OCI-M2 (cell line): Measurements from ENCODE around the gene TMEM132C.

Experiments used
- DNase-seq: peaks from one replicate; lab custom pipeline; 2025; ENCODE audit not compliant: unreplicated experiment; lab: John Stamatoyannopoulos, UW

TMEM132C gene

DNA sequence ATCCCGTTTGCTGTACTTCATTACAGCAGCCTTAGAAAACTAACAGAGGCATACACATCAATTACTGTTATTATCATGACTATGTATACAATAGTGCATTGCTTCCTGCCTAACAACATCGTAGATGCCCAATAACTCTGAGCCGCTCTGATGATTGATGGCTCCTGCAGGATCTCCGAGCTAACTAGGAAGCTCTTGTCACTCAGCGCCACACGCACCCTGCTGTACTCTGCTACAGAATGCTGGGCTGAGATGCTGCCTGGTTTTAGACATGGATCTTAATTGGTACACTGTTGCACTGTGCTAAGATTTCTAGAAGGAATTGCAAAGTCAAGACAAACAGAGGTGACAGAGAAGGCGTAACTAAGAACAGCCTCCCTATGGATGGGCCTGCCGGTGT, 387.5 kb downstream of the TMEM132C start:
- no peak for DNase-seq

GRCh38 chr12:128657378-128657777, 390.4 kb downstream of the TMEM132C start:
- no peak for DNase-seq

DNA sequence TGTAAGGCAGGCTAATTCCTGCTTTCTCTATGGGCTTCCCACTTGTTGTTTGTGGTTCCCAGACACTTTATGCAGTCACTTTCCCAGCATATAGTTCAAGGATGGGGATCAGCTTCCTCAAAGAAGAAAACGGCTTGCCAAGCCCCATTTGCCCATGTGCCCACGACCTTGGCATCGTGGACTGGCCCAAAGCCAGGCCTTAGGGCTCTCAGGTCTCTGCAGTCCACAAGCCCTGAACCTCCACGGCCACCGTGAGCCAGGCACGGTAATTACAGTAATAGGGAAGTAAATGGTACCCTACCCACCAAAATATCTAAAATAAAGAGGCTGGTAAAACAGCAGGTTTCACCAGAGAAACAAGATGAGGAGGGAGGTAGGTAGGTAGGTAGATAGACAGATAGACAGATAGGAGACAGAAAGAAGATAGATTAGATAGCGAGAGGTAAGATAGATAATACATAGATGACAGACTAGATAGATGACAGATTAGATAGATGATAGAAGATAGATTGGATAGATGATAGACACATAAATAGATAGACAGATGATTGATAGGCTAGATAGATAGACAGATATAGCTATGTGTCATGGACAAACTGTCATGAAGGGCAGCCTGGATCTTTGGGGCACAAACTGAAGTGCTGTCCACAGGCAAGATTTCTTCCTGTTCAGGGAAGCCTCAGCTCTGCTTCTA, 393.7 kb downstream of the TMEM132C start:
- DNase-seq: no peak

GRCh38 chr12:128661226-128661569, 394.2 kb downstream of the TMEM132C start:
- no peak for DNase-seq

GRCh38 chr12:128662101-128662500, 395.1 kb downstream of the TMEM132C start:
- no peak for DNase-seq

GRCh38 chr12:128664501-128664900, 397.5 kb downstream of the TMEM132C start:
- DNase-seq: no peak

GRCh38 chr12:128667193-128667592, 400.2 kb downstream of the TMEM132C start:
- DNase-seq: no peak

DNA sequence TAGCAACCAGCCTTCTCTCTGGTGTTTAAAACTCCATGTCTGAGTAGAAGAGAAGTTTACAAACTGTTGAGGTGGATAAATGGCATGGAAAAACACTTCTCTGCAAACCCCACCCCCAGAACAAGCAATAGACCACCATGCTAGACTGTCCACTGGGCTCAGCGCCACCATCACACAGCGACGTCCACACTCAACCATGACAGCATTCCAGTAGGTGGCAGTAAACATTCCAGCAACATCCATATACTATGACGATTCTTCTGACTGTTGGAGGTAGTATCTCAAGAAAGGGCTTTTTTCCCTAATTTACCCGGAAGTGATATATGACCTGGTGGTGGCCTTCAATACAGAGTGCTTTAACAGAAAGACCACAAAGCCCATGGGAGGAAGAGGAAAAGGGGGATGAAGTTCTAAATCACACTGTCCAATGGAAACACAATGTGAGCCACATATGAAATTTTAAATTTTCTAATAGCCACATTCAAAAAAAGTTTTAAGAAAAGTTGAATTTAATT, 404.6 kb downstream of the TMEM132C start:
- DNase-seq: no peak

- no peak for DNase-seq
Measured at GRCh38 chr12:128672428-128672827, 405.5 kb downstream of the TMEM132C start.

DNA sequence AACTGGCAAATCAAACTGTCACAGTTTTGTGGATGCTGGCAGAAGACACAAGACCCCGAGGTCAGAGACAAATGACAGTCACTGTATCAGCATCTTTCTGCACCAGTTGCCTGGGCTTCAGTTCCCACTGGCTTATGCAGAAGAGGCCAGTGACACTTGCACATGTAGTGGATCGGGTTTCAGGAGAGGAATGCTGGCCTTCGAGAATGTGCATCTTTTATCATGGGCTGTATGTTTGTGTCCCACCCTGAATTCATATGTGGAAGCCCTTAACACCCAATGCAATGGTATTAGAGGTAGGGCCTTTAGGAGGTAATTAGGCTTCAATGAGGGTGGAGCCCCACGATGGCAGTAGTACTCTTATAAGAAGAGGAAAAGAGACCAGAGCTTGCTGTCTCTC, 405.9 kb downstream of the TMEM132C start:
- DNase-seq: no peak

DNA sequence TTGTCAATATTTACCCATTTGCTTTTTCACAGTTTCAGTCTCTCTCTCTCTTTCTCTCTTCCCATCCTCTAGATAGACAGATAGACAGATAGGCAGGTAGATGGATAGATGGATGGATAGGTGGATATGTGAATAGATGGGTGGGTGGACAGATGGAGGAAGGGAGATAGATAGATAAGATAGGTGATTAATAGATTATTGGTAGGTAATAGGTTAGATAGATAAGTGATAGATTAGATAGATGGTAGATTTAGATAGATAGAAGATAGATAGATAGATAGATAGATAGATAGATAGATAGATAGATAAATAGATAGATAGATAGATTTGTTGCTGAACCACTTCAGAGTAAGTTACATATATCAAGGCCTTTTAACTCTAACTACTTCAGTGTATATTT, 408.6 kb downstream of the TMEM132C start:
- DNase-seq: no peak

GRCh38 chr12:128680555-128680954, 413.6 kb downstream of the TMEM132C start:
- DNase-seq: no peak

DNA sequence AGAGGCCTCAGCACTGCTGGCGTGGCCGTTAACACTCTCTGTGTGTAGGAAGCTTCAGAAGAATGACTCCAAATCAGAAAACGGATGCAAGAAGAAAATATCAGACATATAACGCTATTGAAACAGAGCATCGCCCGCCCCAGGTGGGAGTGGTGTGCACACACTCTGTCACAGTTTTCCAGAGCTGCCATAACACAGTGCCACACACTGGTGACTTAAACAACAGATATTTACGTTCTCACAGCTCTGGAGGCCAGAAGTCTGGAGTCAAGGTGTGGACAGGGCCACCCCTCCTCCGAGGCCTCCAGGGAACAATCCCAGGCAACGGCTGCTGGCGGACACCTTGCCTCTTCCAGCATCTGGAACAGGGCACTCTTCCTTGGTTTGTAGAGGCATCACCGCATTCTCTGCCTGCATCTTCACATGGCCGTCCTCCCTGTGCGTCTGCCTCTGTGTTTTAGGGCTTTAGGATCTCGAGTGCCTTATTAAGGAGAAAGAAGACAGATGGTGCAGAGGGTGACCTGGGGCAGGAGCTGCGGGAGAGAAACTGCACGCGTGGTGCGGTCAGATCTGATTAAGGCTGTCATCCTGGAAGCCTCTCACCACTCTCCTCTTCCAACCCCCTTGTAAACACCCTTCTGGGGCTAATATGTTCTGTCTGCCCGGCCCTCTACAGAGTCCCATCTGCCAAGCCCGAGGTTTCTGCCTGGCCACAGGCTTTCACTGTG, 415.7 kb downstream of the TMEM132C start:
- no peak for DNase-seq

GRCh38 chr12:128684352-128684751, 417.4 kb downstream of the TMEM132C start:
- DNase-seq: no peak

GRCh38 chr12:128685903-128686475, 419.0 kb downstream of the TMEM132C start:
- no peak for DNase-seq

DNA sequence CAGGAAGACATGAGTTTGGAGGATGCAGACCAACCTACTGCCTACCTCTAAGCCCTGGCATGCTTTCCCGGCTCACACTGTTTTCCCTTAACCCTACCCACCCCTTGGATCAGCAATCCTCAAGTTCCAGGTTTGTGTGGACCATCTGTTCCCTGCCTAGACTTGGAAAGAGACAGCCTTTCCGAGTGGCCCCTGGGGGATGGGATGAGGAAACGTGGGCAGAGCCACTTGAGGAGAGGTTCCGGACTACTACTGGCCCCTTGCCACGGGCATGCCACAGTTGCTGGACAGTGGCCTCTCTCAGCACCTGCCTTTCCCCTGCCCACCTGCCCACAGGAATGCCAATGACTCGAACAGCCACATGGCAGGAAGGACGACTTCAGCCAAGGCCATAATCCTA, 420.9 kb downstream of the TMEM132C start:
- DNase-seq: no peak

DNA sequence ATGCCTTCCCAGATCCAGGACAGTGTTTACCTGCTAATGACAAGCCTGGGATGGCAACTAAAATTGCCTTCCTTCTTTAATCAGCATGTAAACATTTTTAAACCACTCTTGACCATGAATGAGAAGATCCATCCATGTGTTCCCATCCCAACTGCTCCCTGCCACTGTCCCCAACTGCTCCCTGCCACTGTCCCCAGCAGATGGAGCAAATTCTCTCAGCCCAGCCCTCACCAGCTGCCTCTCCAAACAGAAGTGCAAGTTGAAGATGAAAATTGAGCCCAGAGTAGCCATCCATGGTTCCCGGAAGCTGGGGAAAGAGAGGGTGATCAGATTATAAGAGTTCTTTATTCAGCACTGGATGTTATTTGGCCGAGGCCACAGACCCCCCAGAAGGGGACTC, 423.7 kb downstream of the TMEM132C start:
- DNase-seq: no peak

- DNase-seq: no peak
Measured at GRCh38 chr12:128693115-128693514, 426.1 kb downstream of the TMEM132C start.

DNA sequence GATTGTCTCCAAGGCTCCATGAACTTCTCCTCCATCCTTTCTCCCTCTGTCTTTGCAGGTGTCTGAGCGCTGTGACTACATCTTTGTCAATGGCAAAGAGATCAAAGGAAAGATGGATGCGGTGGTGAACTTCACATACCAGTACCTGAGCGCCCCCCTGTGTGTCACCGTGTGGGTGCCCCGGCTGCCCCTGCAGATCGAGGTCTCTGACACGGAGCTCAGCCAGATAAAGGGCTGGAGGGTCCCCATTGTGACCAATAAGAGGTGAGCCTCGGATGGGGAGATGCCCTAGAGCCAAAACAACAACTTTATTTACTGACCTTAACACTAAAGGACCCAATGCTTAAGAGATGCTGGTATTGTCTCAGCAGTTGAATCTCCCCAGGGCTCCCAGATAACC, 426.8 kb downstream of the TMEM132C start:
- DNase-seq: no peak

- no peak for DNase-seq
Measured at GRCh38 chr12:128694445-128694844, 427.5 kb downstream of the TMEM132C start.

DNA sequence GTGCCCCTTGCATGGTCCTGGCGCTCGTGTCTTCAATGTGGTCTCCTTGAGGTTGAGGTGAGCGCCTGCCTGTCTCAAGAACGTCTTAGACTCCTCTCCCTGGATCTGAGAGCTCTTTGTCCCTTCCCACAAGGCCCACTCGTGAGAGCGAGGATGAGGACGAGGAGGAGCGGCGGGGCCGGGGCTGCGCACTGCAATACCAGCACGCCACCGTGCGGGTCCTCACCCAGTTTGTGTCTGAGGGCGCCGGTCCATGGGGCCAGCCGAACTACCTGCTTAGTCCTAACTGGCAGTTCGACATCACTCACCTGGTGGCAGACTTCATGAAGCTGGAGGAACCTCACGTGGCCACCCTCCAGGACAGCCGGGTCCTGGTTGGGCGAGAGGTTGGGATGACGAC, 428.7 kb downstream of the TMEM132C start:
- no peak for DNase-seq

GRCh38 chr12:128698301-128698972, 431.5 kb downstream of the TMEM132C start:
- no peak for DNase-seq
